SK-N-SH (cell line): ENCODE measurements around the gene TTC3.

Experiments used
- RCOR1 ChIP-seq: fragments of 150-350 bp; IDR thresholded peaks from 2 replicates; pipeline ENCODE4 v1.6.1; 2017; ENCODE audit warnings: antibody characterized with exemption, low read length
- TAF1 ChIP-seq: IDR thresholded peaks from 2 replicates; pipeline ENCODE4 v1.6.1; 2012; ENCODE audit warnings: low read depth, mild to moderate bottlenecking, low read length, moderate library complexity, borderline replicate concordance
- TF ChIP-seq, protein P1 (sequence below): fragments of 200-600 bp; sonication (generic); IDR thresholded peaks from 2 replicates; pipeline ENCODE4 v1.6.1; 2017; ENCODE audit warnings: antibody characterized with exemption, mild to moderate bottlenecking, moderate library complexity

DNA sequence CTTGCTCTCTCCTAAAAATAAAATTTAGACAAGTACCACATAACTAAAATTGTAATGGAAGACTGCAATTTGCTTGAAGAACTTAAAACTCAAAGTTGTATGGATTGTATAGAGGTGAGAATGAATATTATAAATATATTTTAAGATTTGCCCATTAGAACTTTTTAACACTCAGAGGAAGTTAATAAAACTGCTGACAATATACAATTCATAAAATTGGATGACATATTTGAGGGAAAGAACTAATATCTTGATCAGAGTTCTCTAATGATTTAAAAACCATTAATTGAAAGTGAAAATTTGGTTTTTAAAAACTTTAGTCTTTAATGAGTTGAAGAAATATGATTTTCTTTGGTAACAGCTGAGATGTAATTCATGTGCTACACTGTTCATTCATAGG lies 20.9 kb downstream of the TTC3 start:
- TF ChIP-seq TAF1 (no peak), RCOR1 (no peak)
- TF ChIP-seq, protein P1, sequence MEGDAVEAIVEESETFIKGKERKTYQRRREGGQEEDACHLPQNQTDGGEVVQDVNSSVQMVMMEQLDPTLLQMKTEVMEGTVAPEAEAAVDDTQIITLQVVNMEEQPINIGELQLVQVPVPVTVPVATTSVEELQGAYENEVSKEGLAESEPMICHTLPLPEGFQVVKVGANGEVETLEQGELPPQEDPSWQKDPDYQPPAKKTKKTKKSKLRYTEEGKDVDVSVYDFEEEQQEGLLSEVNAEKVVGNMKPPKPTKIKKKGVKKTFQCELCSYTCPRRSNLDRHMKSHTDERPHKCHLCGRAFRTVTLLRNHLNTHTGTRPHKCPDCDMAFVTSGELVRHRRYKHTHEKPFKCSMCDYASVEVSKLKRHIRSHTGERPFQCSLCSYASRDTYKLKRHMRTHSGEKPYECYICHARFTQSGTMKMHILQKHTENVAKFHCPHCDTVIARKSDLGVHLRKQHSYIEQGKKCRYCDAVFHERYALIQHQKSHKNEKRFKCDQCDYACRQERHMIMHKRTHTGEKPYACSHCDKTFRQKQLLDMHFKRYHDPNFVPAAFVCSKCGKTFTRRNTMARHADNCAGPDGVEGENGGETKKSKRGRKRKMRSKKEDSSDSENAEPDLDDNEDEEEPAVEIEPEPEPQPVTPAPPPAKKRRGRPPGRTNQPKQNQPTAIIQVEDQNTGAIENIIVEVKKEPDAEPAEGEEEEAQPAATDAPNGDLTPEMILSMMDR = no peak
